Lung (tissue), 12 donors: ENCODE measurements around the gene GINS3. TPM values are rescaled to one million over a fixed set of nuclear protein-coding genes. Genes with fewer than 3 reads are reported as not detected.

ENCODE experiments used
- ATAC-seq: fragments of 200-7000 bp; cut with Tn5 transposase; one replicate; pipeline ENCODE4 v1.9.1; 2020; ENCODE audit warnings: moderate number of reproducible peaks; ENCODE audit not compliant: insufficient read depth, low FRiP score
- DNase-seq, 3 donors: peaks; one replicate each; pipeline ENCODE4 v3.0.0-alpha.2; 2013 to 2017
- H3K27ac ChIP-seq, 2 donors: one replicate each; pipeline ENCODE4 v1.5.1; 2013; ENCODE audit warnings: mild to moderate bottlenecking in 2 of 2, moderate library complexity in 2 of 2, control low read depth in 1 of 2, inconsistent platforms in 1 of 2, low read depth in 1 of 2, low read length in 1 of 2
- H3K27me3 ChIP-seq, 3 donors: one replicate each; pipeline ENCODE4 v1.5.1; 2013; ENCODE audit warnings: low read length in 2 of 3; ENCODE audit not compliant: control insufficient read depth in 3 of 3, insufficient read depth in 3 of 3
- H3K36me3 ChIP-seq, 4 donors: one replicate each; pipeline ENCODE4 v1.5.1; 2013; ENCODE audit warnings: low read length in 4 of 4, mild to moderate bottlenecking in 1 of 4, moderate library complexity in 1 of 4; ENCODE audit not compliant: control insufficient read depth in 4 of 4, insufficient read depth in 4 of 4
- H3K4me1 ChIP-seq, 5 donors: one replicate each; pipeline ENCODE4 v1.5.1; 2013; ENCODE audit warnings: low read length in 5 of 5, mild to moderate bottlenecking in 2 of 5, moderate library complexity in 1 of 5; ENCODE audit not compliant: control insufficient read depth in 5 of 5, insufficient read depth in 5 of 5
- H3K4me3 ChIP-seq: one replicate; pipeline ENCODE4 v1.5.1; 2013; ENCODE audit warnings: mild to moderate bottlenecking, control low read depth, moderate library complexity
- H3K9ac ChIP-seq, 2 donors: one replicate each; pipeline ENCODE4 v1.5.1; 2013; ENCODE audit warnings: low read length in 2 of 2, control low read depth in 1 of 2; ENCODE audit not compliant: insufficient read depth in 1 of 2
- H3K9me3 ChIP-seq, 4 donors: one replicate each; pipeline ENCODE4 v1.5.1; 2013; ENCODE audit warnings: low read length in 3 of 4, mild to moderate bottlenecking in 1 of 4, moderate library complexity in 1 of 4; ENCODE audit not compliant: control insufficient read depth in 4 of 4, insufficient read depth in 3 of 4
- whole genome bisulfite sequencing, 2 donors: extraction: QIAGEN DNeasy Blood & Tissue Kit; methylation state at CpG; one replicate each; pipeline ENCODE4 v1.1.7; 2013; 5-methylcytosine and 5-hydroxymethylcytosine counted together
- polyA plus RNA-seq, 2 donors: library from polyadenylated mRNA; stranded (reverse); fragments of 200-250 nt; gene quantifications; one replicate each; pipeline ENCODE4 v1.2.1, GENCODE V29; 2013
- total RNA-seq, 2 donors: library from RNA; depleted of rRNA in 1 of 2; stranded (reverse); fragments of >200 nt in 1 of 2; gene quantifications; one replicate each; pipeline ENCODE4 v1.2.1, GENCODE V29; 2014 to 2021
- TF ChIP-seq, protein P1 (sequence below): IDR thresholded peaks from 2 replicates; pipeline ENCODE4 v1.5.1; 2012; ENCODE audit warnings: mild to moderate bottlenecking; ENCODE audit errors: control extremely low read depth, extremely low read depth
- donor health status: control.
- donor health status: control.
- donor health status: Bipolar disorder and iron deficiency.
- donor health status: healthy.
- donor health status: DM: yes; HTN: yes; CAD: no.

Gene GINS3
- total and polyA plus RNA-seq, 4 donors: 2.7 to 5.1 (median 3.4) TPM

GRCh38 chr16:58371841-58372240 is 20.4 kb upstream of the GINS3 start:
- DNase-seq (no peak), ATAC-seq (no peak)
- Histone ChIP-seq H3K36me3 (no peaks in the 10 kb centered on the region), H3K4me3 (no peak overlapping the region), H3K27me3 (peaks cover 0 to 3% (median 0%) of the 10 kb centered on the region in 3 donors), H3K4me1 (no peaks in the 10 kb centered on the region), H3K27ac (no peak overlapping the region), H3K9ac (no peak overlapping the region), H3K9me3 (peaks cover 0 to 2% (median 0%) of the 10 kb centered on the region in 4 donors)
- TF ChIP-seq, protein P1, sequence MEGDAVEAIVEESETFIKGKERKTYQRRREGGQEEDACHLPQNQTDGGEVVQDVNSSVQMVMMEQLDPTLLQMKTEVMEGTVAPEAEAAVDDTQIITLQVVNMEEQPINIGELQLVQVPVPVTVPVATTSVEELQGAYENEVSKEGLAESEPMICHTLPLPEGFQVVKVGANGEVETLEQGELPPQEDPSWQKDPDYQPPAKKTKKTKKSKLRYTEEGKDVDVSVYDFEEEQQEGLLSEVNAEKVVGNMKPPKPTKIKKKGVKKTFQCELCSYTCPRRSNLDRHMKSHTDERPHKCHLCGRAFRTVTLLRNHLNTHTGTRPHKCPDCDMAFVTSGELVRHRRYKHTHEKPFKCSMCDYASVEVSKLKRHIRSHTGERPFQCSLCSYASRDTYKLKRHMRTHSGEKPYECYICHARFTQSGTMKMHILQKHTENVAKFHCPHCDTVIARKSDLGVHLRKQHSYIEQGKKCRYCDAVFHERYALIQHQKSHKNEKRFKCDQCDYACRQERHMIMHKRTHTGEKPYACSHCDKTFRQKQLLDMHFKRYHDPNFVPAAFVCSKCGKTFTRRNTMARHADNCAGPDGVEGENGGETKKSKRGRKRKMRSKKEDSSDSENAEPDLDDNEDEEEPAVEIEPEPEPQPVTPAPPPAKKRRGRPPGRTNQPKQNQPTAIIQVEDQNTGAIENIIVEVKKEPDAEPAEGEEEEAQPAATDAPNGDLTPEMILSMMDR: no peak
- 94 to 98% methylated on average over 2 of the region's 2 CpGs for WGBS, 2 donors

DNA sequence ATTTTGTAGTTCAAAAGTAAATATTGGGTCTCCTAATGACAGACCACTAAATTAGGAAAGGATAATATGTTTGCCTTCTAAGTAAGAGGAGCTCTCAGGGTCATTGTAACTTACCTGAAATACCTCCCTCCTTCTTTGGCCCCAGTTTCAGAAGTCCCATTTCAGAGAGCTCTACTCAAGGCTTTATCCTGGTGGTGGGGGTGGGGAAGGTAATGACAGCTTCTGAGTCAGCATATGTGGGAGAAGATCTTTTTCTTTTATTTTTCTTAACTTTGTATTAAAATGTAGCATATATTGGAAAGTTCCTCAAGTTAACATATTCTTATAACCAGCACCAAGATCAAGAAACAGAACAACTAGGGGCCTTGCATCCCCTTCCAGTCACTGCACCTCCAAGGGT is 16.9 kb upstream of the GINS3 start:
- H3K36me3 ChIP-seq: no peaks in the 10 kb centered on the region
- ATAC-seq: no peak
- no peak overlapping the region for H3K4me3 ChIP-seq
- no peak overlapping the region for H3K9ac ChIP-seq
- DNase-seq: no peak
- peaks cover 0 to 2% (median 0%) of the 10 kb centered on the region in 4 donors for H3K9me3 ChIP-seq
- H3K27ac ChIP-seq: no peak overlapping the region
- H3K27me3 ChIP-seq: peaks cover 0 to 3% (median 0%) of the 10 kb centered on the region in 3 donors
- H3K4me1 ChIP-seq: no peaks in the 10 kb centered on the region
- TF ChIP-seq, protein P1: no peak

- TF ChIP-seq, protein P1: no peak
- Histone ChIP-seq H3K4me1 (no peaks in the 10 kb centered on the region), H3K9me3 (peaks cover 0 to 2% (median 0%) of the 10 kb centered on the region in 4 donors), H3K9ac (no peak overlapping the region), H3K27ac (no peak overlapping the region), H3K36me3 (no peaks in the 10 kb centered on the region), H3K4me3 (no peak overlapping the region), H3K27me3 (no peaks in the 10 kb centered on the region)
- whole genome bisulfite sequencing, 2 donors: 62 to 77% methylated on average over 4 of the region's 4 CpGs
- ATAC-seq: no peak
- DNase-seq: peak in 2 of 3 donors; percentile 12 to 25
Measured at GRCh38 chr16:58377932-58378331, 14.3 kb upstream of the GINS3 start.

GRCh38 chr16:58378401-58378800 is 13.9 kb upstream of the GINS3 start:
- Histone ChIP-seq H3K9me3 (peaks cover 0 to 2% (median 0%) of the 10 kb centered on the region in 4 donors), H3K4me1 (no peaks in the 10 kb centered on the region), H3K4me3 (no peak overlapping the region), H3K9ac (no peak overlapping the region), H3K27me3 (no peaks in the 10 kb centered on the region), H3K36me3 (no peaks in the 10 kb centered on the region), H3K27ac (no peak overlapping the region)
- TF ChIP-seq, protein P1: no peak
- DNase-seq (no peak), ATAC-seq (no peak)
